ENCODE data around the gene CMTM7.
A peak's percentile ranks its signal among the peaks of the same experiment; 100 is the strongest.

Gene CMTM7

GRCh38 chr3:32405155-32405554 is 13.5 kb downstream of the CMTM7 start:
- TF ChIP-seq, protein P1, sequence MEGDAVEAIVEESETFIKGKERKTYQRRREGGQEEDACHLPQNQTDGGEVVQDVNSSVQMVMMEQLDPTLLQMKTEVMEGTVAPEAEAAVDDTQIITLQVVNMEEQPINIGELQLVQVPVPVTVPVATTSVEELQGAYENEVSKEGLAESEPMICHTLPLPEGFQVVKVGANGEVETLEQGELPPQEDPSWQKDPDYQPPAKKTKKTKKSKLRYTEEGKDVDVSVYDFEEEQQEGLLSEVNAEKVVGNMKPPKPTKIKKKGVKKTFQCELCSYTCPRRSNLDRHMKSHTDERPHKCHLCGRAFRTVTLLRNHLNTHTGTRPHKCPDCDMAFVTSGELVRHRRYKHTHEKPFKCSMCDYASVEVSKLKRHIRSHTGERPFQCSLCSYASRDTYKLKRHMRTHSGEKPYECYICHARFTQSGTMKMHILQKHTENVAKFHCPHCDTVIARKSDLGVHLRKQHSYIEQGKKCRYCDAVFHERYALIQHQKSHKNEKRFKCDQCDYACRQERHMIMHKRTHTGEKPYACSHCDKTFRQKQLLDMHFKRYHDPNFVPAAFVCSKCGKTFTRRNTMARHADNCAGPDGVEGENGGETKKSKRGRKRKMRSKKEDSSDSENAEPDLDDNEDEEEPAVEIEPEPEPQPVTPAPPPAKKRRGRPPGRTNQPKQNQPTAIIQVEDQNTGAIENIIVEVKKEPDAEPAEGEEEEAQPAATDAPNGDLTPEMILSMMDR (conservative IDR thresholded peaks at IDR 0.05; ENCODE audit: low read depth, low read length) = no peak
- peak; percentile 62 for DNase-seq (ENCODE audit: low read depth)
- H3K4me3 ChIP-seq (ENCODE audit: low read depth, low read length) = no peak overlapping the region

GRCh38 chr3:32405711-32406323 is 14.2 kb downstream of the CMTM7 start:
- H3K4me3 ChIP-seq (ENCODE audit: low read depth, low read length) = no peak overlapping the region
- TF ChIP-seq, protein P1 (conservative IDR thresholded peaks at IDR 0.05; ENCODE audit: low read depth, low read length) = no peak
- peak; percentile 51 for DNase-seq (ENCODE audit: low read depth)

- no peak for DNase-seq (ENCODE audit: low read depth)
- TF ChIP-seq, protein P1 (conservative IDR thresholded peaks at IDR 0.05; ENCODE audit: low read depth, low read length) = no peak
- H3K4me3 ChIP-seq (ENCODE audit: low read depth, low read length) = no peak overlapping the region
These were observed 15.1 kb downstream of the CMTM7 start for GRCh38 chr3:32406486-32407408.

DNA sequence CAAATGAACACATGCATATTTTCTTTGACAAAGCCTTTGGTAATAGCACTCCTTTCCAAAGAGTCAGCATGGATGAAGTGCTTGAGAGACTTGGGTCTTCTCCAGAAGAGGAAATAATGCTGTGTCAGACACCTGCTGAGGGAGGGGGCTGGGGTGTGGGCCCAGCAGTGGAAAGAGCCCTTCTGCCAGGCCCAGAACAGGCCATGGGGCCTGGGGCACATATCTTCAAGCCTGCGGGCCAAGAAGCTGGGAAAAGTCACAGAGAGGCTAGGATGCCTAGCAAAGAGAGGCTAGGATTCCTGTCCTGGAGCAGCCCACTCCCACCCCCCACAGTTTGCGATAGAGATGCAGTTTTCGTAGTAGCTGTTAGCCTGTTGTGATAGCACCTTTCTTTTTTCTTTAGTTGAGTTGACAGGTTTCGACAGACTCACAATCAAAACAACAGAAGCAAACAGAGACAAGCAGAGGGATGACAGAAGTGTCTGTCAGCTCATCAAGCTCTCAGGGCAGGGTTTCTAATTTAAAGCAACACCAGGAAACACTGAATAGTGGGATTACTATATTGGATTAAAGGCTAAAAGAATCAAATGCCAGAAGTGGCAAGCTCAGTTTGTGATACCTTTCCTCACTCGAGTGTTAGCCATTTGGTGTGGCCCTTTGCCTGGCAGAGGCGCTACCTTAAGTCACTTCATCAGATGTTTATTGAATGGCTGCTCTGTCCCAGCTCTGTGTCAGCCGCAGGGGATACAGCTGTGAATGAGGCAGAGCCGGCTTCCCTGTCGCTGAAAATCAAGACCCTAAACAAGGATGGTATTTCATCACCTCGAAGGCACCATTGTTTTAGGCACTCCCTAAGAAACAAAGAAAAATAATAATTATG is 19.0 kb downstream of the CMTM7 start:
- TF ChIP-seq, protein P1 (conservative IDR thresholded peaks at IDR 0.05; ENCODE audit: low read depth, low read length) = no peak
- no peak for DNase-seq (ENCODE audit: low read depth)

GRCh38 chr3:32411442-32411841 is 19.8 kb downstream of the CMTM7 start:
- DNase-seq (ENCODE audit: low read depth) = no peak
- TF ChIP-seq, protein P1 (conservative IDR thresholded peaks at IDR 0.05; ENCODE audit: low read depth, low read length) = no peak
- H3K4me3 ChIP-seq (ENCODE audit: low read depth, low read length) = no peak overlapping the region

More for the DNA sequence above, 19.0 kb downstream of the CMTM7 start:
- H3K4me3 ChIP-seq (ENCODE audit: low read depth, low read length) = no peak overlapping the region

DNA sequence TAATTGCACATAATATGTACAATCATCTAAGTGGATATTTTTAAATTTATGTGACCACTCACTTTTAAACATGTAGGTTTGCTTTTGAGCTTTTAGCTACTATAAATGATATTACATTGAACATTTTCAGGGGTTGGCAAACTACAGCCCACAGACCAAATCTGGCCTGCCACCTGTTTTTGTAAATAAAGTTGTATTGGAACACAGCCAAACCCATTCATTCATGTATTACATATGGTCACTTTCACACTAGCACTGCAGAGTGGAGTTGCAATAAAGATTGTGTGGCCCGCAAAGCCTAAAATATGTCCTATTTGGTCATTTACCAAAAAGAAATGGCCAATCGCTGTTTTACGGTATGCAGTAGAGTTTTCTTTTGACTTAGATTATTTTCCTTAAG is 21.2 kb downstream of the CMTM7 start:
- no peak for DNase-seq (ENCODE audit: low read depth)
- H3K4me3 ChIP-seq (ENCODE audit: low read depth, low read length) = no peak overlapping the region
- TF ChIP-seq, protein P1 (conservative IDR thresholded peaks at IDR 0.05; ENCODE audit: low read depth, low read length) = no peak

Data from choroid plexus epithelial cell (primary cell).